ENCODE data around the gene GAREM1.

GAREM1 gene

DNA sequence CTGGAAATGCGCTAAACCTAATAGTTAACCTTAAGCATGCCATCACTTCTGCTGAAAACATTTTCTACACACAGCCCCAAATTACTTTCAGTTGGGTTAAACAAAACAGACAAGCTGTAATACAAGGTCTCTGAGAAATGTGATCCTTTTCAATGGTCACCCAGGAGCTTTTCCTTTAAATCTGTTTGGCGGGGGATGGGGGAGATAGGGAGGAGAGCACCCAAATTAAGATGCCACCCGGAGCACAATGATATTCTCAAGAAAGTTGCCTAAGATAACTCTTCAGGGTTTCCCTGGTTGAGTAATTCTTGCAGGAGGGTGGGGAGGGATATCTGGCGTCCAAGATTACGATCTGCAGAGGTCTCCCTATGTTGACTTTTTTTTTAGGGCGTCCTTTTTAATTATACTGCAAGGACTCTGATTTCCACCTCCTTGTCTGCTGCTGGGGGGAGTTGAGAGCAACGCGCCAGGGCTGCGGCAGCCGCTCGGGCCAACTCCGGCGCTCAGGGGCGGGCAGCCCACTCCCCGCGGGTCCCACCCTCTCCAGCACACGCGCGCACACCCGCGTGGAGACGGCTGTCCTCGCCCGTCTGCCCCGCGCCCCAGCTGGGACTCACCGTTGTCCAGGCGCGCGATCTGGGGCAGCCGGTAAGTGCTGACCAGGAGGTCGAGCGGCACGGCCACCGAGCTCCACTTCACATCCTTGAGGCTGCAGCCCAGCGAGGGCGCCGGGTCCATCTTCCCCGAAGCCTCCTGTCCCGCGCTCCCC is 807 bp downstream of the GAREM1 start:
- Mint-ChIP-seq H3K4me3 (peak overlapping the region; percentile 73), H3K36me3 (no peaks in the 10 kb centered on the region), H3K27ac (no peak overlapping the region), H3K9me3 (no peaks in the 10 kb centered on the region), H3K4me1 (peaks cover 36% of the 10 kb centered on the region), H3K27me3 (peaks cover 77% of the 10 kb centered on the region)
- no peak for ATAC-seq

DNA sequence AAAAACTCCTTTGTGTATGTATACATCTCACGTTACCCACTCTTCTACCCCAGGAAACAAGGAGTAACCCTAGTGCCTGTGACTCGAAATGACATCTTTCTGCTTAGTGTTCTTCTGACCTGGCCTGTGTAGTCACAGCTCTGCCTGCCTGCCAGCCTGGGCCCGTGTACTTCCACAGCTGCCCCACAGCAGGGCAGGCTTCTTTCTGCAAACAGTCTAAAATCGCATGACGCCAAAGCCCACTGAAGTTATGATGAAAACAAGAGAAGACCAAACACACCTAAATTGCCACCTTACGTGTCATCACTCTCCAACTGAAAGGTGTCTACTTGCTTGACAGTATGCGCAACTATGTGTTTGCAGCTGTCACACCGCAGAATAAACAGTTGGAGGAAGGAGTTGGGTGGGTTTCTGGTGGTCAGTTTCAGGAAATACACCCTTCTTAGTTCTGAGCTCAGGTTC is 1.5 kb downstream of the GAREM1 start:
- Mint-ChIP-seq H3K36me3 (no peaks in the 10 kb centered on the region), H3K9me3 (no peaks in the 10 kb centered on the region), H3K4me1 (peaks cover 36% of the 10 kb centered on the region), H3K27ac (no peak overlapping the region), H3K27me3 (peaks cover 77% of the 10 kb centered on the region), H3K4me3 (peak overlapping the region; percentile 73)
- no peak for ATAC-seq

DNA sequence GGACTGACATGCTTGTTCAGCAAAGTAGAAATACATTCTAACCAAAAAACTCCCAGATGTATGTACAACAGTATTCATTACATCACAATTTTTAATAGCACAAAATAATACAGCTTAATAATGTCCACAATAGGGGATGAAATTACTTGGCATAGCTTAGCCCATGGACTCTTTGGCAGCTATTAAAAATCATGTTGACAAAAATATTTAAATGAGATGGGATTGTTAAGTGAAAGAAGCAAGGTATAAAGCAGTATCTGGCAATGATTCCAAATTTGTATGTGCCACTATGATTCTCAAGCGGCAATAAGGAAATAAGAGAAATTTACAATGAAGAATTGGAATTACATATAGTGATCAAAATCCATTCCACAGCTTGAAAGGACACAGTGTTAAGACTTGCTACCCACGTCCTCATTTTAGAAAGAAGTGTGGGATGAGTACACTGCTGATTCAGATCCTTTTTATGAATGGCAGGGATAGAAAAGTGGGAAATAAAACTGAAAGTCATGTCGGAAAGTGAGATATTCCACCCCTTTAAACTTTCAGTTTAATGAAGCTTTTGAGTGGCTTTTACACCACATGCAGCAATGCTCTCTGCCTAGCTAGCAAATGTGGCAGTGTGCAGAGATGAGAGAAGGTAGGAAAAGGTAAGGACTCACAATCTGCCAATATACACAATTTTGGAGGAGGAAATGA is 2.4 kb downstream of the GAREM1 start:
- Mint-ChIP-seq H3K9me3 (no peaks in the 10 kb centered on the region), H3K36me3 (no peaks in the 10 kb centered on the region), H3K27ac (no peak overlapping the region), H3K4me1 (peaks cover 36% of the 10 kb centered on the region), H3K27me3 (peaks cover 74% of the 10 kb centered on the region), H3K4me3 (no peak overlapping the region)
- ATAC-seq, result no peak

DNA sequence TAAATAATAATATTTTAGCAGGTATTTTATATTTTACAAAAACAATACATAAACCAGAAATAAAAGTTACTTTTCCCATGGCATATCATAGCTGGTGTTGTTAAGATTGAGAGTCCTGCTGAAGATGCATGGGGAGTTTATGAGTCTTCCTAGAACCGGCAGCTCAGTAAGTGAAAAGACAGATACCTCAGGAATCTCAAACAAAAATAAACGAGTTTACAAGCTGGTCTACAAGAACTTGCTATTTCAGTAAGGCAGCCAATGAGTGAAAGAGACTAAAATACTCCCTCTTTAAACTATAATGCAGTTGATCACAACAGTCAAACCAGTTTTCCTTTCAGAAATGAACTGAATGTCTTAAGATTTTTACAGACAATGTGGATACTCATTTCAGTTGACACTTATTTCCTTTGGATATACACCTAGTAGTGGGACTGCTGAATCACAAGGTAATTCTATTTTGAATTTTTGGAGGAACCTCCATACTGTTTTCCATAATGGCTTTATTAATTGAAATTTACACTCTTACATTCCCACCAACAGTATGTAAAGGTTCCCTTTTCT is 8.9 kb downstream of the GAREM1 start:
- ATAC-seq, result no peak
- Mint-ChIP-seq H3K27ac (no peak overlapping the region), H3K4me1 (no peaks in the 10 kb centered on the region), H3K4me3 (no peak overlapping the region), H3K27me3 (peaks cover 54% of the 10 kb centered on the region), H3K9me3 (no peaks in the 10 kb centered on the region), H3K36me3 (no peaks in the 10 kb centered on the region)

DNA sequence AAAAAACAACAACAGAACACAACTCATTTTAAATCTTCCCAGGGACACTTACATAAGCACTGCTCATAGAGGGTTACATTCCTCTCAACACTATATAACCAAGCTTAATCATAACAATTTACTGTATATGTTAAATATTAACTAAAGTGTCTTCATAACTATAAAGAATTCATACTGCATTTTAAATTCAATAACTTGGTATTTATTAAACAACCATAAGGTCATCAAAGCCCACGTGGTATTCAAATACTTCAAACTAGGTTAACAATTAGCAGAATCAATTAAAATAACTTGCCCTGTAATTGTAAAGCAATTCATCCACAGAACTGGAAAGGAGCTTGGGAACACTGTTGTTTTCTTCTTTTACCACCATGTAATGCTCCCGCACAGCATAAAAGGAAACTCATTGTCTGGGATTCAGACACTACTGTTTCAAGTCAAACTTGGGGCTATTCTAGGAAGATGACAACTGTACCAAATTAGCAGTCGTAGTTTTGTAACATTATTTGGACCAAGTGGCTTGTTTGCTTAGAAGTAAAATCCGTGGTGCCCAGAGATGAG is 10.4 kb downstream of the GAREM1 start:
- Mint-ChIP-seq H3K27me3 (peaks cover 47% of the 10 kb centered on the region), H3K36me3 (no peaks in the 10 kb centered on the region), H3K9me3 (no peaks in the 10 kb centered on the region), H3K4me3 (no peak overlapping the region), H3K4me1 (no peaks in the 10 kb centered on the region), H3K27ac (no peak overlapping the region)
- ATAC-seq, result no peak

DNA sequence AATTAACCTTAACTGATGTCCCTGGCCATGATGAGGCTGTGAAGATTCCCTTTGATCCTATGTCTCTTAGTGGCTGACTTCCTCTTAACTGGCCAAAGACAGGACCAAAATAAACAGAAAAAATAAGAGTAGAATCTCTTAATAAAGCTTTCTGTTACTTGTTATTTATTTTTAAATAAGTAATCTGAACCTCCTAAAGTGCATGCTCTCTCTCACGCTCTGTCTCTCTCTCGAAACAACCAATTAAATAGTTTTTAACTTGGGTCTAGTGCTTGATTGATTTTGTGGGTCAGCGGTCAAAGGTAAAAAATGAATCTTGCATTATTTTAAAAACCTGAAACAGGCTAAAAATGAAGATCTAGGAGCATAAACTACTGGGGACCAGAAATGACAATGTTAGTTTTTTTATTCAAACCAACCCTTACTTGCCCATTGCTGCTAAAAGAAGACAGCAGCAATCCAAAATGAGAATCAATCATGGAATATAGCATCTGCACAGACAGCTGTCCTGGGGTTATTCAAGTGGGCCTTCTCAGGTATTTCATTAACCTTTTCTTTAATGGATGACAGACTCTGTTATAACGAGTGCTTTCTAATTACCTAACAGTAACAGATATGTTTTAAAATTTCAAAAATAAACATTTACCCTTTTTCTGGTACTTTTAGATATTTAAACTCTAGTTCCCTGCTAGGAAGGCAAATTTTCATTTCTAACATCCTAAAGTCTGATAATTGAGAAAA is 11.2 kb downstream of the GAREM1 start:
- Mint-ChIP-seq H3K9me3 (no peaks in the 10 kb centered on the region), H3K27ac (no peak overlapping the region), H3K4me3 (no peak overlapping the region), H3K4me1 (no peaks in the 10 kb centered on the region), H3K27me3 (peaks cover 40% of the 10 kb centered on the region), H3K36me3 (no peaks in the 10 kb centered on the region)
- no peak for ATAC-seq

DNA sequence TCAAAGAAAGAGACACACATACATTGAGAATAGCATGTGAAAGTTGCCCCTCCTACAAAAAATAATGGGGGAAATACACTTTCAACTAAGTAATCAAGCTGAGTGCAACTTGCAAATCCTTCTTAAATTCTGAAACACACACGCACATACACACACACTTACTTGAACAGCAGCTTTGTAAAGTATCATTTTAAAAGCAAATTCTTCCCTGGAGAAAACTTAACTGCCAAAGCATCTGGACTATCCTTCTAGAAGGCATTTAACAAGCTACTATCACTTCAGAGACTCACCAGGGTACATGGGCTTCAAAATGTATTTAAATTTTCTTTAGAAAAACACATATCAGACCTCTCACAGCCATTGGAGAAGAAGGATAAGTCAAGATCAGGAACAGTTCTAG is 15.3 kb downstream of the GAREM1 start:
- Mint-ChIP-seq H3K4me3 (no peak overlapping the region), H3K9me3 (no peaks in the 10 kb centered on the region), H3K4me1 (no peaks in the 10 kb centered on the region), H3K27me3 (peaks cover 19% of the 10 kb centered on the region), H3K27ac (no peak overlapping the region), H3K36me3 (no peaks in the 10 kb centered on the region)
- ATAC-seq, result no peak

DNA sequence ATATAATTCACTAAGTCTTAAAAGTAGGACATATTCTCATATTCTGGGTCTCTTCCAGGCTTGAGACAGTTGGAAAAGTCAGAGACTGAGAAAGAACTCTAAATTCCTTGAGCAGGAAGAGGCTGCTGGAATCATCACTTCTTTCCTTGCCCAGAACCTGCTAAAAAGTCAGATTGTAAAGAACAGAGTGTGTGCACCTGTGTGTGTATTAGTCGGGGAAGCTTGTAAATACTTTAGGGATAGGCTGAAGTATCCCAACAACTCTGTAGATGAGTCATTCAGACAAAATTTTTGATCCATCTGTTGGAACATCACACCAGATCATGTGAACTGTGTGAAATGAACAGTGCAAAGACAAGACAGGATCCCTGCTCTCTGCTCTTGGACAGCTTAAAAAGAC is 16.1 kb downstream of the GAREM1 start:
- H3K27me3 Mint-ChIP-seq, result peaks cover 18% of the 10 kb centered on the region
- H3K9me3 Mint-ChIP-seq, result no peaks in the 10 kb centered on the region
- no peak for ATAC-seq
- H3K36me3 Mint-ChIP-seq, result no peaks in the 10 kb centered on the region
- no peaks in the 10 kb centered on the region for H3K4me1 Mint-ChIP-seq
- H3K27ac Mint-ChIP-seq, result no peak overlapping the region
- no peak overlapping the region for H3K4me3 Mint-ChIP-seq

DNA sequence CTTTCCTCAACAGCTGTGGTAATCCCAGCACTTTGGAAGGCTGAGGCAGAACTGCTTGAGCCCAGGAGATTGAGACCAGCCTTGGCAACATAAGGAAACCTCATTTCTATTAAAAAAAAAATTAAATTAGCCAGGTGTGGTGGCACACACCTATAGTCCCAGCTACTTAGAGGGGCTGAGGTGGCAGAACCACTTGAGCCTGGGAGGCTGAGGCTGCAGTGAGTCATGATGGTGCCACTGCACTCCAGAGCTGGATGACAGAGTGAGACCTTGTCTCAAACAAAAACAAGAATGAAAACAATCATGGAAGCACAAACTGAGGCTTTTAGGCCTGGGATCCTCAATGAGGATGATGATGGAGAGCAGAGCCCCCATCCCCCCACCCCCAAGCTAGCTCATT is 19.8 kb downstream of the GAREM1 start:
- no peak overlapping the region for H3K4me3 Mint-ChIP-seq
- H3K9me3 Mint-ChIP-seq, result no peaks in the 10 kb centered on the region
- no peak for ATAC-seq
- H3K36me3 Mint-ChIP-seq, result no peaks in the 10 kb centered on the region
- H3K27ac Mint-ChIP-seq, result no peak overlapping the region
- no peaks in the 10 kb centered on the region for H3K4me1 Mint-ChIP-seq
- H3K27me3 Mint-ChIP-seq, result no peaks in the 10 kb centered on the region

DNA sequence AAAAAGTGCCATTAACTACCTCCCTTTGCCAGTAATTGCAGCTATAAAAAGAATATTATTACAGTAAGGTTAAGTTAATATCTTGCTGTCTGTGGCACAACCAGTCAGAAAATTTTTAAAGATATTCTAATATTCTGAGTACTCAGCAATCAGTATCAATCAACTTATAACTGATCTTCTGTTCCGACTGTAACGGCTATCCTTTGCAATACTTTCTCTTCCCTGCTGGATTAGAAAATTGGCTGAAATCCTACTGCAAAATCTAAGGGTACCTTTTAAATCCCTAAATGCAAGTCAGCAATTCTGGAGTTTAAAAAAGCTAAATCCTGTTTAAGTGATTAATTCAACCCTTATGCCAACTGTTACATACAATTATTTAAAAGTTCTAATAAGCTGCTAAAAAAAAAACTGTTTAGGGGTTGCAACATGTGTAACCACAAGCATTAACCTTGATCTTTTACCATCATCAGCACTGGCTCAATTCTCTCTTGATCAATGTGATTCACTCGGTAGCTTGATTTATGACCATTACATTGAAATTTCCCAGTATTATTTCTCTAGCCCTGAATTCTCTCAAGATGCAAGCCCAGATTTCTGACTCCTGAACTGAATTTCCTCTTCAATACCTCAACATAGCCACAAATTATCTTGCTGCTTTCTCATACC is 20.5 kb downstream of the GAREM1 start:
- Mint-ChIP-seq H3K9me3 (no peaks in the 10 kb centered on the region), H3K4me1 (no peaks in the 10 kb centered on the region), H3K4me3 (no peak overlapping the region), H3K27ac (no peak overlapping the region), H3K27me3 (no peaks in the 10 kb centered on the region), H3K36me3 (no peaks in the 10 kb centered on the region)
- ATAC-seq, result no peak

DNA sequence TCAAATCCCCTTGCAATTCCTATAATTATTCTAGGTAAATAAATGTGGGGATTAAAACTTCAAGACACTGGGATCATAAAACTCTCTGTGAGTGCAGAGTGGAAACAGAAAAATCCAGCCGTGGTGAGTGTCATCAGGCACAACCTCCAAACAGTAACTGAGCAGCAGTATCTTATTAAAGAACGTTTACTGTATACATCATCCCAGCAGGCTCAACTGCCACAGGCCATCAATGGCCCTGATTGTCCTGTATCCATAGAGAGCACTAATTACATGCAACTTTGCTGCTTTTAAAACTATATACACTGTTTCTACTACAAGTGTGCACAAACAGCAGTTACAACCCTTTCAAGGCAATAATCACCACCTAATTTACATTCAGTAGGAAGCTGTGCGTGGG is 23.9 kb downstream of the GAREM1 start:
- no peak overlapping the region for H3K27ac Mint-ChIP-seq
- no peak for ATAC-seq
- H3K4me1 Mint-ChIP-seq, result no peaks in the 10 kb centered on the region
- no peaks in the 10 kb centered on the region for H3K9me3 Mint-ChIP-seq
- H3K27me3 Mint-ChIP-seq, result peaks cover 2% of the 10 kb centered on the region
- H3K4me3 Mint-ChIP-seq, result no peak overlapping the region
- no peaks in the 10 kb centered on the region for H3K36me3 Mint-ChIP-seq

DNA sequence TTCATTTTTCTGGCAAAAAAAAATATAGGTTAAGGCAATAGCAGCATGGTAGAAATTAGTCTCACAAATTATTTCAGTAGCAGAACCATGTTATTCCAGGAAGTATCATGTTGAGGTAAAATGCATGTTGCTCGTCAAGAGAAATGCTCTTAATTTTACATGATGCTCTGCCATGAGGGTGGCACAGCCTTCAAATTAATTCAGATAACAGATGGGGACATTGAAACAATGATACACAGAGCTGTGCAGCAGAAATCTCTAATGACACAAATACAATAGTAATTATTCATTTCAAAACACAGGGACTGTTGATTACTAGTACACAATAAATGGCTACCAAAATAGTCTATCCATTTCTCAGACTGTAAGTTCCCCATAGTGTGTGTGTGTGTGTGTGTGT is 24.8 kb downstream of the GAREM1 start:
- no peaks in the 10 kb centered on the region for H3K4me1 Mint-ChIP-seq
- no peak for ATAC-seq
- no peak overlapping the region for H3K27ac Mint-ChIP-seq
- H3K36me3 Mint-ChIP-seq, result no peaks in the 10 kb centered on the region
- H3K27me3 Mint-ChIP-seq, result peaks cover 9% of the 10 kb centered on the region
- no peak overlapping the region for H3K4me3 Mint-ChIP-seq
- no peaks in the 10 kb centered on the region for H3K9me3 Mint-ChIP-seq

DNA sequence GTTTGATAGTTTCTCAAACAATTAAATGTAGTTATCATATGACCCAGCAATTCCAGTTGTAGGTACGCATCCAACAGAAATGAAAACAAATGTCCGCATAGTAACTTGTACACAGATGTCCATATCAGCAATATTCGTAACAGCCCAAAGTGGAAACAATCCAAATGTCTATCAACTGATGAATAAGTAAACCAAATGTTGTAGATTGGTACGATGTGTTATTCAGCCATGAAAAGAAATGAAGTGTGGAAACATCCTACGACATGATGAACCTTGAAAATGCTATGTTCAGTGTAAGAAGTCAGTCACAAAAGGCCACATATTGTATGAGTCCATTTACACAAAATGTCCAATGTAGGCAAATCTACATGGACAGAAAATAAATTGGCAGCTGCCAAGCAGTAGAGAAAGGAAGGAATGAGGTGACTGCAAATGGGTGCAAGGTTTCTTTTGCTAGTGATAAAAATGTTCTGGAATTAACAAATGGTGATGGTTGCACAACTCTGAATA is 26.9 kb downstream of the GAREM1 start:
- Mint-ChIP-seq H3K27me3 (peaks cover 9% of the 10 kb centered on the region), H3K36me3 (no peaks in the 10 kb centered on the region), H3K4me1 (no peaks in the 10 kb centered on the region), H3K9me3 (no peaks in the 10 kb centered on the region), H3K27ac (no peak overlapping the region), H3K4me3 (no peak overlapping the region)
- no peak for ATAC-seq

DNA sequence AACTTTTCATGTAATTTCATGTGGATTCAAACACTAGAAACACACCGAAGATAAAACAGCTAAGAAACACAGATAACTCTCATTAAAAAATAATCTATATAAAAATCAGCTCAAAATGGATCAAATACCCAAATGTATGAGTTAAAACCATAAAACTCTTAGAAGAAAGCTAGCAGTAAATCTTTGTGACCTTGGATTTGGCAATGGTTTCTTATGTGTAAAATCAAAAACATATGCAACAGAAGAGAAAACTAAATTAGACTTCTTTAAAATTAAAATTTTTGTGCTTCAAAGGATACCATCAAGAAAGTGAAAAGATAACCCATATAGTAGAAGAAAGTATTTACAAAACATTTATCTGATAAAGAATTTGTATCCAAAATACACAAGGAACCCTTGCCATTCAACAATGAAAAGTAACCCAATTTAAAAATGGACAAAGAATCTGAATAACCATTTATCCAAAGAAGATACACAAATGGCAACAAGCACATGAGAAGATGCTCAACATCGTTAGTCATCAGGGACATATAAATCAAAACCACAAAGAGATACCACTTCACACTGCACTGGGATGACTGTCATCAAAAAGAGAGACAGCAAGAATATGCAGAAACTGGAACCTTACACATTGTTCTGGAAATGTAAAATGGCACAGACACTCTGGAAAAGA is 27.5 kb downstream of the GAREM1 start:
- Mint-ChIP-seq H3K27ac (no peak overlapping the region), H3K36me3 (no peaks in the 10 kb centered on the region), H3K4me3 (no peak overlapping the region), H3K9me3 (no peaks in the 10 kb centered on the region), H3K27me3 (peaks cover 9% of the 10 kb centered on the region), H3K4me1 (no peaks in the 10 kb centered on the region)
- ATAC-seq, result no peak

All from stimulated activated memory B cell treated with anti-CD40 and anti-IgM and Interleukin-4, amounts not matched to agents 10 μg/mL and 1 μg/mL and 100 μg/mL, for 72 hours (primary cell).